ENCODE results near the gene SLC25A42.
"Not testable (repeated sequence)": the region's sequence is repeated elsewhere in the genome, so short reads cannot be mapped to it uniquely, and the experiment has no call there.

SLC25A42 gene

GRCh38 chr19:19105365-19106055, 41.7 kb downstream of the SLC25A42 start:
- DNase-seq (ENCODE audit: low read depth): no peak

GRCh38 chr19:19106056-19106551, 42.3 kb downstream of the SLC25A42 start:
- no peak for DNase-seq (ENCODE audit: low read depth)

- not testable (repeated sequence) for DNase-seq (ENCODE audit: low read depth)
Observed at GRCh38 chr19:19106938-19107337, 43.1 kb downstream of the SLC25A42 start.

- DNase-seq (ENCODE audit: low read depth): no peak
Observed at GRCh38 chr19:19107654-19108053, 43.9 kb downstream of the SLC25A42 start.

GRCh38 chr19:19109601-19110000, 45.8 kb downstream of the SLC25A42 start:
- no peak for DNase-seq (ENCODE audit: low read depth)

- DNase-seq (ENCODE audit: low read depth): no peak
Observed at GRCh38 chr19:19110410-19111135, 46.8 kb downstream of the SLC25A42 start.

GRCh38 chr19:19111136-19111835, 47.5 kb downstream of the SLC25A42 start:
- no peak for DNase-seq (ENCODE audit: low read depth)

- no peak for DNase-seq (ENCODE audit: low read depth)
Observed at GRCh38 chr19:19111967-19112580, 48.3 kb downstream of the SLC25A42 start.

- no peak for DNase-seq (ENCODE audit: low read depth)
Observed at GRCh38 chr19:19113040-19113626, 49.3 kb downstream of the SLC25A42 start.

GRCh38 chr19:19115954-19116353, 52.2 kb downstream of the SLC25A42 start:
- no peak for DNase-seq (ENCODE audit: low read depth)

GRCh38 chr19:19119325-19120237, 55.8 kb downstream of the SLC25A42 start:
- no peak for DNase-seq (ENCODE audit: low read depth)

GRCh38 chr19:19120308-19121231, 56.8 kb downstream of the SLC25A42 start:
- no peak for DNase-seq (ENCODE audit: low read depth)

GRCh38 chr19:19121371-19121770, 57.6 kb downstream of the SLC25A42 start:
- DNase-seq (ENCODE audit: low read depth): no peak

- DNase-seq (ENCODE audit: low read depth): no peak
Observed at GRCh38 chr19:19122902-19123301, 59.1 kb downstream of the SLC25A42 start.

GRCh38 chr19:19123386-19123785, 59.6 kb downstream of the SLC25A42 start:
- no peak for DNase-seq (ENCODE audit: low read depth)

GRCh38 chr19:19126102-19126501, 62.3 kb downstream of the SLC25A42 start:
- DNase-seq (ENCODE audit: low read depth): no peak

GRCh38 chr19:19131989-19132388, 68.2 kb downstream of the SLC25A42 start:
- no peak for DNase-seq (ENCODE audit: low read depth)

GRCh38 chr19:19132912-19133311, 69.1 kb downstream of the SLC25A42 start:
- no peak for DNase-seq (ENCODE audit: low read depth)

- no peak for DNase-seq (ENCODE audit: low read depth)
Observed at GRCh38 chr19:19133985-19134384, 70.2 kb downstream of the SLC25A42 start.

GRCh38 chr19:19134687-19135158, 70.9 kb downstream of the SLC25A42 start:
- DNase-seq (ENCODE audit: low read depth): no peak
